Measurements from ENCODE around the gene UIMC1.

Gene UIMC1

DNA sequence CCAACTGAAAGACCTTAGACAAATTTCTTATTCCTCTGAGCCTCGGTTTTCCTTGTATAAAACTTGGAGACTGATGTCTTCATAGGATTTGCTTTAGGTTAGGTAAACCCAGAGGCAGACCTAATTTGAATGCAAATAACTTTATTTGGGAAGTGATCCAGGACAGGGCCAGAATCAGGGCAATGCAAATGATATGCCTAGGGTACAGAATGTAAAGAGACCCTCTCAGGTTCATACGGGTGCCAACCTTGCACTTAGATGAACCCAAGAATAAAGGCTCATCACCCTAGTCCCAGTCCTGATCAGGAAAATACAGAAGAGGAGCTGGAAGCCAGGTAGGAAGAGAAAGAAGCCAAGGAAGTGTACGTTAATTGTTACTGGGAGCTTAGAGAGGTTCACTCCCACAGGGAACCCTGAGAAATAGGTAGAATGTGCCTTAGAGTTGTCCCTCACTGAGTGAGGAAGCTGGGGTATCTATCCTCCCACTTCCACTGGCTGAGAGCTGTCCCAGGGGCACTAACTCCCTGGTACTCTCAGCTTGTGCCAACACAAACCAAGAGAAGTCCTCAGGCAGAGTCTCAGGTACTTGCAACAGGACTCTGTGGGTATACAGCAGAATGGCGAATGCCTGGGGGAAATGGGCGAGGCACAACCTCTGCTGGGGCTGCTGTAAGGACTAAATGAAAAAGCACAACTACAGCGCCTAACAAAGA, 104.3 kb downstream of the UIMC1 start:
- DNase-seq (ENCODE audit: low spot score): no peak

DNA sequence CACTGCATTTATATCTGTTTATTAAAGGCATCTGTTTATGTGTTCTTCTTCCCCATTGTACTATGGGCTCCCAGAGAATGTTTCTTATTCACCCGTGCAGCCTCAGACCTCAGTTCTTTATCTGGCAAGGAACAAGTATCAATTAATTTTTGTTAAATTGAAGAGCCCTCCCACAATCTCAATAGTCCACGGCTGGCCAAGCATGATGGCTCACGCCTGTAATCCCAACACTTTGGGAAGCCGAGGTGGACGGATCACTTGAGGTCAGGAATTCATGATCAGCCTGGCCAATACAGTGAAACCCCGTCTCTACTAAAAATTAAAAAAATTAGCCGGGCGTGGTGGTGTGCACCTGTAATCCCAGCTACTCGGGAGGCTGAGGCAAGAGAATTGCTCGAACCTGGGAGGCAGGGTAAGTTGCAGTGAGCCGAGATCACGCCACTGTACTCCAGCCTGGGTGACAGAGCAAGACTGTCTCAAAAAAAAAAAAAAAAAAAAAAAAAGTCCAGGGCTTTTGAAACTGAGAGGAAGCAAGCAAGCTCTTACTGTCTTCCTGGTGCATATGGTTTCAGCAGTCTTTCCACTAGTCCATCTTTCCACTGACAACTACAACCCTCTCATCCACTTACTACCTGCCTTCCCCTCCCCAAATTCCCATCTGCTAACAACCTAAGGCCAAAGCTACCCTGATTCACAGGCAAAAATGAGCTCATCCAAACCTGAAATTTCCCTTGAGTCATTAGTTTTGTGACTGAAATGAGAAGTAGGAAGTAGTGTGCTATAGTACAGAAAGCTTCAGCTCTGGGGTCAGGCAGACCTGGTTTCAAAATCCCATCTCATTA, 105.1 kb downstream of the UIMC1 start:
- DNase-seq (ENCODE audit: low spot score): no peak

DNA sequence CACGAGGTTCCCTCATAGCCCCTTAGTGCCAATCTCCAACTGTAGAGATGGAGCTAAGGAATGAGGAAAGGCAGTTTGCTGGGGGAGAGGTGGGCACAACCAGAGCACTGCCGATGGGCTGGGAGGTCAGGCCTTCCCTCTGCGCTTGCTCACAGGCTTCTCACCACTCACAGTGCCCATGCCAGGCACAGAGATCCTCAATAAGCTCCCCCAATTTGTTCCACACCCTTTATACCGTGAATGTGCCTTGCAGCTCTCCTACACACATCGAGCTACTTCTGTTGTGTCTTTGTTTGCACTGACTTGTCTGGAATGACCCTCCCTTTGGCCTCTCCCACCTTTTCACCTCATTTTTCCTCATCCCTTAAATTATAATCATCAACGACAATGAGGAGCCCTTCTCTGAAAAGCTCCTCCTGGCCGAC, 105.8 kb downstream of the UIMC1 start:
- DNase-seq (ENCODE audit: low spot score): no peak

DNA sequence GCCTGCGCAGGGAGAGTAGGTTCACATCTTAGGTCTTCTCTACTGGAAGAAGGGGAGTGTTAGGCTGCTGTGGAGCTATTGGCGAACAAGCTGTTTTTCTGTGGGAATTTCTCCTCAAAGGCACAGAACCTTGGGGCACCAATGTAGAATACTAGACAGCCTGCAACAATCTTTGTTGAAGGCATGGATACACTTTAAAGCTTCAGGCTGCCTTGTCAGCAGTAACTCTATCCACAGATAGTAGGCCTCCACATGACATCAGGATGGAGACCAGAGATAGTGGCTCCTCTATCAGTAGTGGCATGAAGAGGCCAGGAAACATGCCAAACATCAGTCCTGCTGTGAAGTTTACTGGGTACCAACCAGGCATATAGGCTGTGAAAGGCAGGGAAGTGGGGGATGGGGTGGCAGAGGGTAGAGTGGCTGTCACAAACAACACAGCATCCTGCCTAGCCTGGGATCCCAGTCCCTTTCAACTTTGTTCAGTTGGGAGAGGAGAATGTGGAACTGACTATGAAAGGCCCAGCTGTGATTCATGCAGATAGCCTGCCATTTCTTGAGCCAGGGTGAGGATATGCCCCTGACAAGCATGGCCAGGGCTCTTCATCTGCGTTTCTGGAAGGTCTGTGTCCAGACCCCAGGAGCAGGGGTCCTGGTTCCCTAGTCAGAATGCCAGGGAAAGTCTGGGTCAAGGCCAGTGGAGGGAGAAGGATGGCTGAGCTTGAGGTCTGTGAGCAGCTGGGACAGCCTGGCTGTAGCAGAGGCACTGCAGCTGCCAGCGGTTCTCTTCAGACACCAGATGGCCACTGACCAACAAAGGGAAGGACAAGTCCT, 106.4 kb downstream of the UIMC1 start:
- no peak for DNase-seq (ENCODE audit: low spot score)

DNA sequence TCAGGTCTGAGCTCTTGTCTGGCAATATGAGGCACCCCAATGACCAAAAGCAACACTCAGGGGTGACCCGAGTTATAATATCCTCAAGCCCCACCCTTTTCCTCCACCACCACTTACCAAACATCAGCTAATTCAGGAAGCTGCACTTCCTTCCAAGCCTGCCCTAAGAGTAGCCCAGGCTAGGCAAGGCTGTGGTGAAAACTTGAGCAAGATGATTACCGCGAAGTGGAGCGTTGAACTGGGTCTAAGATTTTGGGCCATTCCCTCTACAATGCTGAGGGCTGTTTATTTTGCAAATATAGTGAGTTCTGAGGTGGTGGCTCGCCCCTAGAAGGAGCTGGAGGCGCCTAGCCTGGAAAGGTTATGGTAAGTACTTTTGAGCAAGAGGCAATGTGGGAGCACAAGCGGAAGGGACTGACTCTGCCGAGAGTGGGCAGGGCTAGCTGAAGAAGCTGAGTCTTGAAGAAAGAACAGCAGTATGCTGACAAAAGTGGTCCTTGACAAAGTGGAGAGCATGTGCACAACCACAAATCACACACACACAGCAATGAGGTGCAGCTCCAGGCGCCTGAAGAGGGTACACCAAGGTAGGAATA, 107.2 kb downstream of the UIMC1 start, which contains the start of gene HK3:
TSS of gene HK3 (minus strand) at position 51 of the 596 bp plus-strand sequence. CDS start 3,187 bp downstream, outside the sequence.
- DNase-seq (ENCODE audit: low spot score): no peak

DNA sequence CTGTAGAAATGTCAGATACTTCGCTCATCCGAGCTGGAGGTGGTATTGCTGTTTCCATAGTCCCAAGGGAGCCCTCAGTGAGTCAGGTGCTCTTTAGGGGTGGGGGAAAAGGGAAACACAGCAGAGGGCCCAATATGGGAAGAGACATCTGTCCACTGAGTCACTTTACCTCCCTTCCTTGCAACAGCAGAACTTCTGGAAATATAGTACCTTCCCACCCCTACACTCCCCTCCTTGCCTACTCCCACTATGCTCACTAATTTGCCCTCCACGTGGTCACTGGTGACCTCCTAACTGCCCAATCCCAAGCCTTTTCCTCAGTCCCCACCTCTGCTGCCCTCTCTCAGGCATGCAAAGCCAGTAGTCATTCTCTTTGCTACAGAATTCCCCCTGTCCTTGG, 109.3 kb downstream of the UIMC1 start:
- DNase-seq (ENCODE audit: low spot score): no peak

DNA sequence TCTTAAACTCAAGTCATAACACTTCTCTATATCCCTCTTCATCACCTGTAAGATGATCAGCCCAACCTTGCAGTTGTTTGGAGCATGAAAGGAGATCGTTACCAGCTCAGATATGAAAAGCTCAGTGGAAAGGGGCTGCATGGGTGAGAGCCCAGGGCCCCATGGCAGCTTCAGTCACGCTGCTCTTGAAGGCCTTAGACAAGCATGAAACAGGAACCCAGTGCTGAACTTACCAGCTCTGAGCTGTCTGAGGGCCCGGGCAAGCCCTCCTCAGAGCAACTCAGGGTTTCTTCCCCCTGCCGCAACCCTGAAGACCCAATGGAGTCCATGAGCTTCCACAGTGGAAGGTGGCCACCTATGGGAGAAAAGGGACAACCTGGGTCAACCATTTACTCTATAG, 110.7 kb downstream of the UIMC1 start:
- no peak for DNase-seq (ENCODE audit: low spot score)

DNA sequence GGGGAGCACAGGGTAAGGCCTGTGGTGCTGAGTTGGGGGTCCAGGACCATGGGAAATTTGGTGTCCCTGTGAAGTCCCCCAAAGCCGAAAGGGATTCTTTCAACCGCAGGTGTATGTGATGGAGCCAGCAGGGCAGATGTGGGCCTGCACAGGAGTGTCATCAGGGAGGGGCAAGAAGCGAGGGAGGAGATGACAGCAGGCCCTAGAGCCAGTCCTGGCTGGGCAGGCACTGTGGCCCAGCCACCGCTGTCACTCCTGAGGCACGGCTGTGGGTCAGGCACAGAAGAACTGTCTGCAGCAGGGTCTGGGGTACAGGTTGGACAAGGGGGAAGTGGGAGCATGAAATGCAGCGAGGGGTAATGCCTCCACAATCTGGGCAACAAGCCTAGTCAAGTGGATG, 112.3 kb downstream of the UIMC1 start:
- no peak for DNase-seq (ENCODE audit: low spot score)

DNA sequence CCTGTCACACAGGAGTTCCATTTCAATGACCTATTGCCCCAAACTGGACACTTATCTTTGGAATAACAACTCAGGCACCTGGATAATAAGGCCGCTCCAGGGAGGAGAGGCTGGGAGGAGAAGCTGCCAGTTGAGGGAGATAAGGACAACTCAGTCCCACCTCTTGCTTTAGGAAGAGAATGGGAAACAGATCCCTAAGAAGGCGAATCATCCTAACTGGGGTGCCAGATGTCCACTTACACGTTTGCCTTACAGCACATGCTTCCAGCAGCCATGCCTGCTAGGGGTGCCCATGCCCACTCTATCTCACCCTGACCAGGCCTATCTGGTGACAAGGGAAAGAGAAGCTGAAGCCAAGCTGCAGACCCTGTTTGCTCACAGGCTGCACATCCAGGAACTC, 113.9 kb downstream of the UIMC1 start:
- no peak for DNase-seq (ENCODE audit: low spot score)

DNA sequence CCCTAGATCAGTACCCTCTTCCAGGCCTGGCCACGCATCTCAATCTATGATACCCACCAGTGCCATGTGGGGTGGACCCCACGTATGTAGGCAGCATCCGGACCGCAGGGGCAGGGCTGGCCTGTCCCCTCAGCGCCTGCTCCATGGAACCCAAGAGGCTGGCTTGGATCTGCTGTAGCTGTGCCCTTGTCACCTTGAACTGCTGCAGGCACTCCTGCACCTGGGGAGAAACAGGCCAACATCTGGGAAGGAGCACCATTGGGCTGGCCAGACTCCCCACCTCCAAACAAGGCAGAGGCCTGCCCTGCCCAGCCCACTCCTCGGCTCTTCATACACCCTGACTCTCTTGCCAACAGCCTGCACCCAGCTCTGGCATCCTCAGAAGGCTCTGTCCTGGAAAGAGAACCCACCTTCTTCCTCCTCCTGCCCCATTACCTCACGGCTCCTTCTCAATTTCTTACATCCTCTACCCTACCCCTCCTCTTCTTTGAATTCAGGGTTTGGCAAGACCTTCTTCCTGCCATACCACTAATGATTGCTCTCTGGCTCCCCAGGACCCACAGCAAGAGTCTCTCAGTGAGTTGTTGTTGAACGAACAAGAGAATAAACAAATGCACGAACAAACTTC, 115.1 kb downstream of the UIMC1 start:
- DNase-seq (ENCODE audit: low spot score): no peak

DNA sequence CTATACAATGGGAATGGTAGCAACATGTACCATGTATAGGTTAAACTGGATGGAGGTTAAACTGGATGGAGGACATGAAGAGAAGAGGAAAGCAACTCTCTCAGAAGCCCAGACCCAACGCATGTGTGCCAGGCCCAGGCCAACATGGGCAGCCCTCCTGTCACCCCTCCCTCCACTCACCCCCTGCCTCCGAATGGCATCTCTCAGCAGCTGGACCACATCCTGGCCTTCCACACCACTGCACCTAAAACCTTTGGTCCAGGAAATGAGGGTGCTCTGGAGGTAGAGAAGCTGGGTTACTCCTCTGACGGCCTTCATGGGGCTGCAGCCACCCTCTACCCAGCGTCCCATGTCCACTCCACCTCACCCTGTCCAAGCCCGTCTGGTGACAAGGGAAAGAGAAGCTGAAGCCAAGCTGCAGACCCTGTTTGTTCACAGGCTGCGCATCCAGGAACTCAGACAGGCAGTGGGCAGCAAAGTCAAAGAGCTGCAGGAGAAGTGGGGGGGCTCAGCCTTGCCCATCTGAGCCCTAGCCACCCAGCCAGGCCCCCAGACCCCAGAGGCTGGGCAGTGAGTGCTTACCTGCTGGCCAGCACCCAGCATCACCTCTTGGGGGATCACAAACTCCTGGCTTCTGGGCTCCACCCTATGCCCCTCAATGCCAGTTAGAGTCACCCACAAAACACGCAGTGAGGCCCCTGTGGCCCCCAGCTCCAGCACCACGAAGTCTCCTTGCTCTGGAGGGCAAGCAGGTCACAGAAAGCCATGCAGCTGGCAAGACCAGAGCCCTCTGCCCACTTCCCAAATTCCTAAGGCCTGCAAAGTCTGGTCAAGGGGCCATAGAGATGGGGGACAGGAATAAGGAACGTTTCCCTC, 115.9 kb downstream of the UIMC1 start:
- no peak for DNase-seq (ENCODE audit: low spot score)

DNA sequence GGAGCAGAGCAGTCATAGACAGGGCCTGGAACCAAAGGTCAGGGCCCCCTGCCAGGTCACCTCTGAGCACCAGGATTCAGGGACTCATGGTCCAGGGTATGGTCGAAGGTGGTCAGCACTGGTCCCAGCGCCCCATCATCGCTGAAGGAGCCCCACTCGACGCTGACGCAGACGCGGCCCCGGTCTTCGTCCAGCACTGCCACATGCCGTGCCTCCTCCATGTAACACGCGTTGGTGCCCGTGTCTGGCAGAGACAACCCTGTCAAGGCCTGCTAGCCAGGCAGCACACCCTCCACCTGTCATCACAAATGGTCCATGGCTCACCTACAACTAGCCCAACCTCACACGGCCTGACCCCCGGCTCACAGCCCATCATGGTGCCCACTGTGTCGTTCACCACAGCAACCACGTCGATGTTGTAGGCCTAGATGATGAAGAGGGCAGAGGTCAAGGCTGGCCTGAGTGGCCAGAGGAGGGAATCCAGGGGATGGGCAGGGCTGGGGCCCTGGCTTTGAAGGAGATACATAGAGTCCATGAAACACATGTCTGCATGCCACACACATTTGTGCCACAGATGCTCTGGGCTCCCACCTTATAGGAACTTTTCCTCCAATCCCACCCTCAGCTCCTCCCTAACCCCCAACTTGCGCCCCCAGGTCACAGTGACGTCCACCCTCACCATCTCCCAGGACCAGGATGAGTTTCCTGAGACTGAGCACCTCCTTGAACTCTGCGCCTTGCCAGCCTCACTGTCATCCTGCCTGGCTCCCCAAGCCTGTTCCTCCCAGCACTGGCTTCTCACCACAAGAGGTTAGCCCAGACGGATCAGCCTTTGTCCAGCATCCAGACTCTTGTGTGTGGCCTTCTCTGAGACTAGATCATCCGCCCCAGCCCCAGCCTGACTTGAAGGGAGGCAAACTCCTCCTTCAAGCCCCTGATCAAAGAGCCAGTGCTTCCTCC, 117.0 kb downstream of the UIMC1 start:
- DNase-seq (ENCODE audit: low spot score): no peak

DNA sequence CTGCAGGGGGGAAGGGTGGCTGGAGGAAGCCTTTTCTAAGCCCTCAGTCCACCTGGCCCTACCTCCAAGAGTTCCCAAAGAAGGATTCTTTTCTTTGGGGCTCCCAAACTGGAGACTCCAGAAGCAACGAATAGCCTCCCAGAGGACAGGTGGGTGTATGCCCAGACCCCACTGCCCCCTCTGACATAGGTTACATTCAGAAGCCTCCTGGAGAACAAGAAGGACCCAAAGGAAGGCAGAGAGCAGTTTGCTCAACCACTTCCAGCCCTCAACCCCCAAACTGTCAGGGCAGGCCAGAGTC, 117.8 kb downstream of the UIMC1 start:
- DNase-seq (ENCODE audit: low spot score): no peak

DNA sequence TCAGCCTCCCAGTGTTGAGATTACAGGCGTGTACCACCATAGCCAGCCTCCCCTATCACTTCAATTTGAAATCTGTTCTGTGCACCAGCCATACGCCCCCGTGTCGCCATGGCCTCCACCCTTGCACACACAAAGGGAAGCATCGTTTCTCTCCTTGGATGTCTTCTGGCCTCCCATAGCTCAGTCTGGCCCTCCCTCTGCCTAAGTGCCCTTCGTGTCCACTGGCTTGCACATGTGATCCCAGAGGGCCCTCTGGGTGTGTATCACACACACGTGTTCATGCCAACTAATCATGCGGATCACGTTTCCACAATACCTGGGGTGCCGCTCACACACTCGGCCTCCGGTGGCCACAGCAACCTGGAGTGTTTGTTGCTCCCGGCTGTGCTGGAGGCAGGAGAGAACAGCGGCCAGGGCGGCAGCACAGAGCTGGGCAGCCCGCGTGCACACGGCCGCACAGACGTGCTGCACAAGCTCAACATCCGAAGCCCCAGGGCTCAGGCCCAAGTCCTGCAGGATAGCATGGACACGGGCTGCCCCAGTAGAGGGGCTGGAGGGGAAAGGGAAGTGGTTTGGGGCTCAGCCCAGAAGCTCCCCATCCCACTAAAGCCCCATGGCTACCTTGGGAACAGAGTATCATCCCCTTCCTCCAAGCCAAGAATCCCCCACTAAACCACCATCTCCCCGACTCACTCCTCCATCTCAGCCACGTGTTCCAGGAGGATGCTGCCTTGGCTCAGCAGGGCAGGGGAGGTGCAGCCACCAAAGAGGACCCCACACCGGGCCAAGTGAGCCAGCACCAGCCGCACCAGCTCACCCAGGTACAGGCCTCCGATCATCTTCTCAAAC, 118.3 kb downstream of the UIMC1 start:
- no peak for DNase-seq (ENCODE audit: low spot score)

DNA sequence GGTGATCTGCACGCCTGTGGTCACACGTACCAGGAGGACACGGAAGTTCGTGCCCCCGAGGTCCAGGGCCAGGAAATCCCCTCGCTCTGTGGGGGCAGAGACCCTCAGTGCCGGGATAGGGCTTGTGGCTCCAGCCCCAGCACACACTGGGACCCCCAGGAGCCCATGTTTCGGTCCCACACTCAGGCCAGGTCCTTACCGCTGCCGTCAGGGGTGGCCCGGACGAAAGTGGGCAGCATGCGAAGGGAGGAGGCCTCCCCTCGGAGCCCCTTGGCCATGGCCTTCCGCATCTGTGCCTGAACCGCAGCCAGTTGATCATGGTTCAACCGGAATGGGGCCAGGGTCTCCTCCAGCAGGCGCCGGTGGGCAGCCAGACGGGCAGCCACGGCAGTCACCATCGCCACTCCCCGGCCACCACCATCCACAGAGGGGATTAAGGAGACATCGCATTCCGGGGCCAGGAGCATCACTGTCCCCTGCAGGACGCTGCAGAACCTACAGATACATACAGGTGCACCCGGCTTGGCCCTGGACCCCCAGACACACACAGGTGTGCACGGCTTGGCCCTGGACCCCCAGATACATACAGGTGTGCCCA, 119.2 kb downstream of the UIMC1 start:
- no peak for DNase-seq (ENCODE audit: low spot score)

DNA sequence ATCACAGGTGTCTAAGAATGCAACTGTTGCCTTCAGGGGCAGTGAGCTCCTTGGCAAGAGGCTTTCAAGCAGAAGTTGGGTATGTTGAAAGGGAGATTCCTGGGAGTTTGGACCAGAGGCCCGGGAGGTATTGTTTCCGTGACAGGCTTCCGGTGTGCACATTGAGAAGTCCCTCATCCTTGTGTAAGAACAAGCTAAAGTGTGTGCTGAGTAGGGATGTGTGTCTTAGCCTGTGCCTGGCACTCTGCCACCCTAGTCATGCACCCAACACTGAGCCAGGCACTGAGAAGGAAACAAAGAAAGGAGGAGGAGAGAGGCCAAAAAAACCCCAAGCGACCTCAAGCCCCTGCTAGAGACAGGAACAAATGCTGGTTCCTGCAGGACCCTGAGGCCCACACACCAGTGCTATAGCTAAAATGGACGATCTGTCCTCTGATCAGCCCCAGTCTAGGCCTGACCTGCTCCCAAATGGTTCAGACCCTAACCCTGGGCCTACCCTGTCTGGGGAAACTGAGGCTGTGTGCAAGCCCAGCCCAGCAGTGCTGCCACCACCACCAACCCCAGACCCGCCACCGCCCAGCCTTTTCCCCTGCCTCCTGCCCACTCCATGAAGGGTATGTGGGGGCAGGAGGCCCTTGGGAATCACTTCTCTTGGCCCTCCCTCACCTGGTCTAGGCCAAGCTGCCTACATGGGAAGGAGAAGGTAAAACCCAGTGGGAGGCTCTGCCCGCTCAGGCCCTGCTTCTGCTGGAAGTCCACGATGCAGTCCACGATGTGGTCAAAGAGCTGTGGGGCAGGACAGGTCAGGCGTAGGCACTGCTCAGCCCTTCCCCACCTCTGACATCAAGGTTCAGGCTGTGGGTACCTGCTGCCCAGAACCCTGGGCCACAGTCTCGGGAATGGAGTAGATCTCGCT, 120.0 kb downstream of the UIMC1 start:
- DNase-seq (ENCODE audit: low spot score): no peak

DNA sequence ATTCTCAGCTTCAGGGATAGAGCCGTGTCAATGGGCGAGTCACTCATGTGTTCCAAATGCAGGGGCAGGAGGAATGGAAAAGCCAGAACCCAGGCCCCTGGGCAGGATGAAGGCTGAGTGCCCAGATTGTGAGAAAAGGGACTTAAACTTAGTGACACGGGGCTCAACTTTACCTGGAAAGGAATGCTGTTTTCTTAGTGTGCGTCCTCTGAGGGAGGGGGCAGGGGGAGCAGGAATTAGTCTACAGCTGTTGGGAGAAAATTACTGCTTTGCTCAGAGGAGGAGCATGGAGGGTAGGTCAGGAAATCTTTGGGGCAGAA, 122.0 kb downstream of the UIMC1 start:
- no peak for DNase-seq (ENCODE audit: low spot score)

All from CD4-positive, alpha-beta T cell treated with Interleukin-15 for 4 hours (primary cell).